ENCODE results near the gene FXYD6. TPM values are rescaled to one million over a fixed set of nuclear protein-coding genes. Genes with fewer than 3 reads are reported as not detected.

FXYD6 gene
- total RNA-seq, 1 donor = not detected

DNA sequence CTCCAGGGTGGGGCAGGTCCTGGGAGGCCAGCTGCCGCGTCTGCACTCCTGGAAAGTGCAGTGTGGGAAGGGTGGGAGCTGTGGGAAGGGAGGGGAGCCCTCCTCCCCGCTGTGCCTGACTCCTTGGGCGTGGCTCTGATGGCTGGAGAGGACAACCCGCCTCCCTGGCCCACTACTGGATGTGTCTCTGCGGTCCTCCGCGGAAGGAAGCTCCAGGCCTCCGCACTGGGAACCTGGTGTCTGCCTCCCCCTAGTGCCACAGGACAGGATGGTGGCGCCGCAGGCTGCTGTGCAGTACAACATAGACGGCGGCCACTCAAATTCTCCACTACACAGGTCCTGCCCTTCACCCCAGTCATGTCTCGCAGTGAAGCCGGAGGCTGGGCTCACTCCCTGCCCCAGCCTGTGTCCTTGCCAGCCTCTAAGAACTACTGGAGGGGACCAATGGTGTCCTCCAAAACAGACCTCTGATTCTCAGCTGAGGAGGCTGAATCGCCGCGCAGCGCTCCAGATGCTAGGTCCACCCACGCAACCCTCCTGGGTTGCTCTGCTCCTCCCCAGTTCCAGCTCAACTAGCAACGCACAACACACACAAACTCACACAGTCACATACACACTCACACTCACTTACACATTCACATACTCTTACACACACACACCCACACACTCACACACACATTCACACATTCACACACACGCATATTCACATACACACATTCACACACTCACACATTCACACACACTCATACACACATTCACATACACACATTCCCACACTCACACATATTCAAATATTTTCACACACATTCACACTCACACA, 67.0 kb downstream of the FXYD6 start:
- H3K4me3 ChIP-seq (ENCODE audit: low read depth, low read length) = no peak overlapping the region
- peak; percentile 42 for DNase-seq (ENCODE audit: low read depth)
- TF ChIP-seq, protein P1, sequence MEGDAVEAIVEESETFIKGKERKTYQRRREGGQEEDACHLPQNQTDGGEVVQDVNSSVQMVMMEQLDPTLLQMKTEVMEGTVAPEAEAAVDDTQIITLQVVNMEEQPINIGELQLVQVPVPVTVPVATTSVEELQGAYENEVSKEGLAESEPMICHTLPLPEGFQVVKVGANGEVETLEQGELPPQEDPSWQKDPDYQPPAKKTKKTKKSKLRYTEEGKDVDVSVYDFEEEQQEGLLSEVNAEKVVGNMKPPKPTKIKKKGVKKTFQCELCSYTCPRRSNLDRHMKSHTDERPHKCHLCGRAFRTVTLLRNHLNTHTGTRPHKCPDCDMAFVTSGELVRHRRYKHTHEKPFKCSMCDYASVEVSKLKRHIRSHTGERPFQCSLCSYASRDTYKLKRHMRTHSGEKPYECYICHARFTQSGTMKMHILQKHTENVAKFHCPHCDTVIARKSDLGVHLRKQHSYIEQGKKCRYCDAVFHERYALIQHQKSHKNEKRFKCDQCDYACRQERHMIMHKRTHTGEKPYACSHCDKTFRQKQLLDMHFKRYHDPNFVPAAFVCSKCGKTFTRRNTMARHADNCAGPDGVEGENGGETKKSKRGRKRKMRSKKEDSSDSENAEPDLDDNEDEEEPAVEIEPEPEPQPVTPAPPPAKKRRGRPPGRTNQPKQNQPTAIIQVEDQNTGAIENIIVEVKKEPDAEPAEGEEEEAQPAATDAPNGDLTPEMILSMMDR (IDR thresholded peaks at IDR 0.05; ENCODE audit: insufficient read depth, low read depth, low read length) = peak; percentile 44

DNA sequence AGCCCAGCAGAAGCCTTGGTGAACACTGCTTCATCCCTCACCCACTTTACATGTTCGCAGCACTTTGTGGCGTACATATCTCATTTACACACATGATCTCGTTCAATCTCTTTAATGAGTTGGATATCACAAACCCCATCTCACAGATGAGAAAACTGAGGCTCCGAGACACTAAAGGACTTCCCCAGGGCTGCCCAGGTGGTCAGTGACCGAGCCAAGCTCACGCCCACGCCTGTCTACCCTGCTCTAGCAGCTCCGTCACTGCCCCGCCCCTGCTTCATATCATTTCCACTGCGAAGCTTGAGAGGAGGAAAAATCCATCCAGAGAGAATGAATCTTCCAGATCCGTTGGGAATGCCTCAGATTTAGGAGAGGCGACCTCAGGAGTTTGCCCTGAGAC, 67.7 kb downstream of the FXYD6 start:
- DNase-seq (ENCODE audit: low read depth) = no peak
- TF ChIP-seq, protein P1 (IDR thresholded peaks at IDR 0.05; ENCODE audit: insufficient read depth, low read depth, low read length) = no peak
- H3K4me3 ChIP-seq (ENCODE audit: low read depth, low read length) = no peak overlapping the region

- TF ChIP-seq, protein P1 (IDR thresholded peaks at IDR 0.05; ENCODE audit: insufficient read depth, low read depth, low read length) = peak; percentile 94
- DNase-seq (ENCODE audit: low read depth) = peak; percentile 57
- no peak overlapping the region for H3K4me3 ChIP-seq (ENCODE audit: low read depth, low read length)
These were observed 68.8 kb downstream of the FXYD6 start for GRCh38 chr11:117807482-117808327.

DNA sequence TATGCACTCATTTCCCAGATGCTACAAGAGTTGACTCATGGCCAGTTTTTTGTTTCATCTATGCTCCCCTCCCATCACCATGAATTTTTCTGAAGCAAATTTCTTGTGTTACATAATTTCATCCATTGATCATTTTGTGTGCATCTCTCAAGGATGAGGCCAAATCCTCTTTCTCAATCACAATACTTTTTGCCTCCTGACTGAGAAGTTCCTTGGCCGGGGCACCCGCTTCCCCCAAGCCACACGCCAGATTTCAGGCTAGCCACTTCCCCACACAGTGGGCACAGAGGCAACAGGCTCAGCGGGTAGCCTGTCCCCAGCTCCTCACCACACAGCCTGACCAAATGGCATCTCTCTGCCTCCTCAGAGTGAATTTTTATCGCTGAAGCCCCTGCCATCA, 69.6 kb downstream of the FXYD6 start:
- no peak for DNase-seq (ENCODE audit: low read depth)
- H3K4me3 ChIP-seq (ENCODE audit: low read depth, low read length) = no peak overlapping the region

GRCh38 chr11:117805045-117805444, 71.4 kb downstream of the FXYD6 start:
- TF ChIP-seq, protein P1 (IDR thresholded peaks at IDR 0.05; ENCODE audit: insufficient read depth, low read depth, low read length) = no peak
- DNase-seq (ENCODE audit: low read depth) = no peak

More for the DNA sequence above, 69.6 kb downstream of the FXYD6 start:
- TF ChIP-seq, protein P1 (IDR thresholded peaks at IDR 0.05; ENCODE audit: insufficient read depth, low read depth, low read length) = no peak

DNA sequence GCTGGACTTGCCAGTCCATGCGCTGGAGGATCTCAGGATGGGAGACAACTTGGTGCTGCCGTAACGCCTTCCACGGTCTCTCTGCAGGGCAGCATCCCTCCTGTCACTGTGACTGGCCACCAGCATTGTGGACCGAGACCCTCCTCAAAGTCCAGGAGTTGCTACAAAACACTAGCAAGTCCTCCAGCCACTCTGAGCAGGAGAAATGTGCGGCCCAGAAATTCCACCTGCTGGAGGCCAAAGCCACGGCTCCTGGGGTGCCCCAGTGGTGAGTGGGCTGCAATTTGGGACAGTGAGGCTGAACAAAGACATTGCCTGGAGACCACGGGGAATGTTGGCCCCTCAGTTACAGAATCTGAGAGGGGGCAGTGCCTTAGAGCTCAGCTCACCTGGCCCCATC, 72.6 kb downstream of the FXYD6 start:
- no peak for DNase-seq (ENCODE audit: low read depth)
- H3K4me3 ChIP-seq (ENCODE audit: low read depth, low read length) = no peak overlapping the region
- TF ChIP-seq, protein P1 (IDR thresholded peaks at IDR 0.05; ENCODE audit: insufficient read depth, low read depth, low read length) = no peak

More at GRCh38 chr11:117805045-117805444, 71.4 kb downstream of the FXYD6 start:
- H3K4me3 ChIP-seq (ENCODE audit: low read depth, low read length) = no peak overlapping the region
